ENCODE data around the gene FBXW2. TPM values are rescaled to one million over a fixed set of nuclear protein-coding genes. Genes with fewer than 3 reads are reported as not detected.

The FBXW2 gene
- polyA plus RNA-seq, 1 donor, result 54.2 TPM

- DNase-seq, result no peak
Measured at GRCh38 chr9:120714846-120715388, 78.3 kb downstream of the FBXW2 start.

DNA sequence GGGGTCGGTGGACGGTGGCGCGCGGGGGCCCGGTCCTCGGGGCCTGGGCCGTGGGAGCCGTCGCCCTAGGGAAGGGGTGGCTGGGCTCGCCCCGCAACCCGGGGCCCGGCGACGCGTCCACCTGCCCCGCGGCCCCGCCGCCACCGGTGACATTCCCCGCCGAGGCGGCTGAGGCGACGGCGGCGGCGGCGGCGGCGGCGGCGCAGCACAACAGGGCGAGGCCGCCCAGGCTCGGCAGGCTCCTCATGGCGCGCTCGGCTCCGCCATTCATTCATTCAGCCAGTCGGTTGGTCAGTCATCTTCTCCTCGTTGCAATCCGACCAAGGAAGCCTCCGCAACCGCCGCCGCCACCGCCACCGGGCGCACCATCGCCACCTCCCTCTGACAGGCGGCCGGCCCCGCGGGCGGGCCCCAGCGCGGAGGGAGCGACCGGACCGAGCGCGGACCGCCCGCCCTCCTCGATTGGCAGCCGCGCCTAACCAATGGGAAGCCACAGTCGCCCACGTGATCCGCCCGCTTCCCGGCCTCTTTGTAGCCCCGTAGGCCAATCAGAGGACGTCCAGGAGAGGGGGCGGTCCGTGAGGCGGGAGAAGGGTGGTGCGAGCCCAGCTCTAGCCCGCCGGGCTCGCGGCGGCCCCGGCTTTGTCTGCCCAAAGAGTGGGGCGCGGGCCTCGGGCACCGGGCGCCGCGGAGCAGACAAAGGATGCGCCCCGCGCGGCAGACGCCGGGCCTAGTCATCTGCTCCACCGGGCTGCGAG is 78.9 kb downstream of the FBXW2 start, which contains the start of gene MEGF9:
Gene MEGF9, minus strand, starts transcription at position 383 of the 758 bp plus-strand sequence. Its CDS starts 112 bp downstream, at position 271.
- DNase-seq, result peak; percentile 97

DNA sequence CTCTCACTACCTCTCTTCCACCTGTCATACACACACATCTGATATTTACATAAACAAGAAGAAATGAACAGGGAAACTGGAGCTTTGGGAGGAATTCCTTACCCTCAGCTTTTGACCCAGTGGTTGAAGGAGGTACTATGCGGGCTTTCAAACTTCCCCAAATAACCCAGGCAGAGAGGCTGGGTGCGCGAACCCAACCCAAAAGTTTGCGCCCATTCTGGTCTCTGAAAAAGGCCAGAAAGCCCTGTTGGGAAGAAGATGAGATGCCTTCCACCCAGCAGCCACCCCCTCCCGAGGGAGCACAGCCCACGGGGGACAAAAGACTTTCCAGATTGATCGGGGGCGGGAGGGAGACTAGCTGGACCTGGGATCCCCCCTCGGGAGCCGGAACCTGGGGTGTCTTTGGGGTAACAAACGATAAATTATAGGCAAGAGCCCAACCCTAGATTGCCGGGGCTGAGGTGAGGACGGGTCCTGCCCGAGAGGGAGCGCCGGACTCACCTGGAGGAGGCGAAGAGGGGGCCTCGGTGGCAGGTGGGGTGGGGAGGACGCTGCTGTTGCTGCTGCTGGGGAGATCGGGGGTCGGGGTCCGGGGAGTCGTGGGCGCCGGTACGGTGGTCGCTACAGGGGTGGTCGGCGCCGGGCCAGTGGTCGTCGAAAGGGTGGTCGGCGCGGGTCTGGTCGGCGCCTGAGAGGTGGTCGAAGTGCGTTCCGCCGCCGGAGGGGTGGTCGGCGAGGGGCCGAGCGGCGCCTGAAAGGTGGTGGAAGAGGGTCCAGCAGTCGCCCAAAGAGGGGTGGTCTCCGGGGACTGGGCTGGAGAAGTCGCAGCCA is 79.7 kb downstream of the FBXW2 start:
- DNase-seq, result no peak

GRCh38 chr9:120712539-120713031 is 80.6 kb downstream of the FBXW2 start:
- no peak for DNase-seq

DNA sequence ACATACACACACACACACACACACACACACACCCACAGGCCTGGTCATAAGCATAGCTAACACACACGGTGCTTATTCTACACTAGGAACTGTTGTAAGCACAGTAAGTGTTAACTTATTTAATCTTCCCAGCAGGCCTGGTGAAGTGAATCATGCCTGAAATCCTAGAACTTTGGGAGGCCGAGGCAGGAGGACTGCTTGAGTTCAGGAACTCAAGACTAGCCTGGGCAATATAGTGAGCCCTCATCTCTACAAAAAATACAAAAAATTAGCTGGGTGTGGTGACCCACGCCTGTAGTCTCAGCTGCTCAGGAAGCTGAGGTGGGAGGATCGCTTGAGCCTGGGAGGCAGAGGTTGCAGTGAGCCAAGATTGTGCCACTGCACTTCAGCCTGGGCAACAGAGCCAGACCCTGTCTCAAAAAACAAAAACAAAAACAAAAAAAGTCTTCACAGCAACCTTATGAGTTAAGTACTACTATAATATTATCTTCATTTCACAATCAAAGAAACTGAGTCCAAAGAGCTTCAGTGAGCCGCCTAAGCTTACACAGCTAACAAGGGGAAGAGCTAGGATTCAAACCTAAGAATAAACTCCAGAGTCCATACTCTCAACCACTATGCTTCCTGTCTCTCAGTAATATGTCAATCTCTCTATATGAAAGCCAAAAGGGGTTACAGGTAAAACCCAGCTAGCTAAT is 81.2 kb downstream of the FBXW2 start:
- no peak for DNase-seq

DNA sequence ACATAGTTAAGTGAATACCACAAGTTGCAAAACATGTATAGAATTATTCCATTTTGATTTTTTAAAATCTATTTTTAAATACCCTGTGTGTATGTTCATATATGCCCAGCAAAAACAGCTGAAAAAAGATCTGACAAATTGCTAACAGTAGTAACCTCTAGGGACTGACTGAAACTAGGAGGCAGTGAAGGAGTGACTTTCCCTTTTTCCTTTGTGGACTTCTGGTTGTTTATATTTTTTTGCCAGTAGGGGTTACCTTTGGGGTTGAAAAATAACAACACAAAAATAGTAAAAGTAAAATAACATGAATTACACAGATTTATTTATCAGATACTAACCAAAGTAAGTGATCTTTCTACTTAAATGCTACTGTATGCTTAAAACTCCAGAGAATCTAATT is 81.9 kb downstream of the FBXW2 start:
- DNase-seq, result no peak

GRCh38 chr9:120710110-120710981 is 82.9 kb downstream of the FBXW2 start:
- DNase-seq, result no peak

- no peak for DNase-seq
Measured at GRCh38 chr9:120708526-120709224, 84.5 kb downstream of the FBXW2 start.

DNA sequence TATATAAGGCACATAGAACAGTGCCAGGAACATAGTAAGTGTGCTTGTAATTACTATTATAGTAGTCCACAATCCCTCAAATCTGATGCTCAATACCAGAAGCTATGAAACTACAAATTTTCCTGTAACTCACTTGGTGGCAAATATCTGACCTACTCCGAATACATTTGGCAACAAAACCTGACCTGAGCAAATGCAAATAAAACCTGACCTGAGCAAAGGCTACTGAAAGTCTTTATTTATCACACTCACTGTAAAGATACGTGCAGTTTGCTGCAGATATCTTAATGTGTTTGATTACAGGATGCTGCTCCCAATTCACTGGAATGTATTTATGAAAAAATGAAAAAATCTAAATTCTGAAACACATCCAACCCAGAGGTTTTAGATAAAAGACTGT is 86.0 kb downstream of the FBXW2 start:
- no peak for DNase-seq

Other genes with a start within 250 kb of the FBXW2 start
- 75.8 TPM for gene CDK5RAP2, start 213.2 kb downstream of the FBXW2 start, polyA plus RNA-seq (ENCODE audit: insufficient read length)
- gene MEGF9, start 78.9 kb downstream of the FBXW2 start, polyA plus RNA-seq (ENCODE audit: insufficient read length), result 19.4 TPM
- 38.7 TPM for gene PSMD5, start 49.5 kb upstream of the FBXW2 start, polyA plus RNA-seq (ENCODE audit: insufficient read length)
- 43.4 TPM for gene PHF19, start 83.8 kb upstream of the FBXW2 start, polyA plus RNA-seq (ENCODE audit: insufficient read length)
- 7.1 TPM for gene TRAF1, start 133.4 kb upstream of the FBXW2 start, polyA plus RNA-seq (ENCODE audit: insufficient read length)